DMS114 treated with DMSO at 0.1 percent for 48 hours (cell line): ENCODE results near the gene CHRND.

Experiments used
- DNase-seq: peaks from one replicate; lab custom pipeline; 2025; ENCODE audit not compliant: unreplicated experiment; lab: John Stamatoyannopoulos, UW

CHRND gene

DNA sequence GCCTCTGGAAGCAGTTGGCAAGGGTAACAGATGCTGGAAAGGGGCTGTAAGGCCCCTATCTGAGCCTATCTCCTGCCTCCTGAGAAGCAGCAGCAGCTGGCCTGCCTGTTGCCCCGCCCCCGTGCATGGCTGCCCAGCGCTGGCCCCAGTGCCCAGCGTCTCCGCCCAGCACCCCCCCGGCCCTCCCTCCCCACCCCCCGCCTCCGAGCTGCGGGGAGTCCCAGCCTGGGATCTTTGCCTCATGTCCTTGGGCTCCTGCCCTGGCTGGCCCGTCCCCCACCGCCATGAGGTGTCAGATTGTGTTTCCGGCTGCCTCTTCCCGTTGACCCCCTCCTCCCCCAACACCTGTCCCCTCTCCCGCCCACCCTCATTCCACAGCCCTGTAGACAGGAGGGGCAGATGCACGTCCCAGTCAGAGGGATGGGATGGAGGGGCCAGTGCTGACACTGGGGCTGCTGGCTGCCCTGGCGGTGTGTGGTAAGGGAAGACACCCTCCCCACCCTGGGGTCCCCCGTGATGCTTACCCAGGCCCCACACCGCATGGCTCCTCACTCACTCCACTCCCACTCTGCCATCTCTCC is at the start of gene CHRND:
CHRND (plus strand) TSS at position 370 of the 581 bp plus-strand sequence; CDS start at position 426, 56 bp downstream.
- DNase-seq = no peak

DNA sequence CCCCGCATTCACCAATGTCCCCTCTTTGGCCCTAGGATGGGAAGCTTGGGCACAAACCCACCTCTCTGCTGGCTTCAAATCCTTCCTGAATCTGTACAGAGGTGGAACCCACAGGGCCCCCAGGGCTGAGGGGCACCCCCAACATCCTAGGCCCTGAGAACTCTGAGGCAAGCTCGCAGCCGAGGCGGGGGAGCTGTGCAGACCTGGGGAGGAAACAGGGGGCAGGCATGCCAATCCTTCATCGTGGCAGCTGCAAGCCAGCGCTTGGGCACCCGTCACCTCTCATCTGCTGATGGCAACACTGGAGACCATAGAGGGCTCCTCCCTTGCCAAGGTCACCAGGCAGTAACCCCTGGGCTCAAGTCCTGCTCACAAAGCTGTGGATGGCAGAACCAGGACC is 49.2 kb upstream of the CHRND start:
- no peak for DNase-seq

DNA sequence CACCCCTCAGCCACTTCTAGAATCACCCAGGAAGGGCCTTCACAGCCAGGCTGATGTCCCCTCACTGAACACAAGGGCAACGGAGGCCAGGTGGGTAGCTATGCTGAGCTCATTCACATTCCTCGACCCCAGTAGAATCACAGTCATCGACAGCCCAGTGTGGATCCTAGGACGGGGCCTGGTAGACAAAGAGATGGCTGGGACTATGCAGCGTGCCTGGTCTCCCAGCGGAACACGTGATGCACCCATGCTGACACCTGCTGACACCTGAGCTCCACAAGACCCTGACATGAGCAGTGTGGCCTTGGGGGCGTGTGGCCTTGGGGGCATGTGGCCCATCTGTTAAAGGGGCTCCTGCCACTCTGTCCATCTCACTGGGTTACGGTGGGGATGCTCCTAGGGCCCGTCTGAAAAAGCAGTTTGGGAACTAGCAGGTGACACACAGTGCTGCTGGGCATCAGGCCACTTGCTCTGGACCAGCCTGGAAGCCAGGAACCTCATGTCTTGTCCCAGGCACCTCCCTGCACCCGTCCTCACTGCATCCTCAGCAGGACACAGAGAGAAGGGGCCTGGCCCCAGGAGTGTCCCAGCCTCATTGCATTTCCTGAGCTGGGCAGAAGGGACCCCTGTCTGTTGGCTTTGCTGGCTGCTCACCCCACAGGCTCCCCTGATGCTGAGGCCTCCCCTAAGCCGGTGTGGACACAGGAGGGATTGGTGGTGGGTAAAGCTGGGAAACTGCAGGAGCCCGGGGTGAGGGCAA is 48.0 kb upstream of the CHRND start:
- DNase-seq = no peak

DNA sequence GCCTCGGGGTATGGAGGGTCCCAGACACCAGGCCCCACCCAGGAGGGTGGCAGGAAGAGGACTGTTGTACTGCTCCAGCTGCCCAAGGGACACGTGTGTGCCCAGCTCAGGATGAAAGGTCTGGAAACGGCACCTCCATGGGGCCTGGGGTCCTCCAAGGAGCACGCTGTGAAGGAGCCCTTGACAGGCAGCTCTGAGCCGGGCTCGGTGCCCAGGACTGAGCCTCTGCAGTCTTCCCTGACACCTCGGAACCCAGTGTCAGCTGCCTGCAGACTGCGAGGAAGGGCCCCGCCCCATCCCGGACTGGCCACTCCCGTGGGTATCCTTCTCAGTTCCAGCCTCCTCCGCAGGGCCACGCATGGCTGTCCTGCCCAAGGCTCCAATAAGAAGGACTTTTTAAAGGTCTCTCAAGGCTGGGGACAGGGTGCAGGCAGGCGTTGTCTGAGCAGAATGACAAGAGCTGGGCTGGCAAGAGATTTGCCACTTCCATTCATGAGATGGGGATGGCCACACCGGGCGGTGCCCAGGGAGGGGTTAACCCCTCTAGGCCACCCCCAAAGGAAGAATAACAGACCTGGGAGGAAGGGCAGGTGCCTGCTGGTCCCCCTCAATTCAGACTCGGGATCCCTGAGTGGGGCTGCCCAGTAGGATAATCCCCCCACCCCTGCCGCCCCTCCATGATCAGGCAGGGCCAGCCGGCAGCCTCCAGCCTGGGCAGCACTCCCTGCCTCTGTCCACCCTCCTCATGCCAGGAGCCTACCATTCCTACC is 47.2 kb upstream of the CHRND start:
- no peak for DNase-seq

DNA sequence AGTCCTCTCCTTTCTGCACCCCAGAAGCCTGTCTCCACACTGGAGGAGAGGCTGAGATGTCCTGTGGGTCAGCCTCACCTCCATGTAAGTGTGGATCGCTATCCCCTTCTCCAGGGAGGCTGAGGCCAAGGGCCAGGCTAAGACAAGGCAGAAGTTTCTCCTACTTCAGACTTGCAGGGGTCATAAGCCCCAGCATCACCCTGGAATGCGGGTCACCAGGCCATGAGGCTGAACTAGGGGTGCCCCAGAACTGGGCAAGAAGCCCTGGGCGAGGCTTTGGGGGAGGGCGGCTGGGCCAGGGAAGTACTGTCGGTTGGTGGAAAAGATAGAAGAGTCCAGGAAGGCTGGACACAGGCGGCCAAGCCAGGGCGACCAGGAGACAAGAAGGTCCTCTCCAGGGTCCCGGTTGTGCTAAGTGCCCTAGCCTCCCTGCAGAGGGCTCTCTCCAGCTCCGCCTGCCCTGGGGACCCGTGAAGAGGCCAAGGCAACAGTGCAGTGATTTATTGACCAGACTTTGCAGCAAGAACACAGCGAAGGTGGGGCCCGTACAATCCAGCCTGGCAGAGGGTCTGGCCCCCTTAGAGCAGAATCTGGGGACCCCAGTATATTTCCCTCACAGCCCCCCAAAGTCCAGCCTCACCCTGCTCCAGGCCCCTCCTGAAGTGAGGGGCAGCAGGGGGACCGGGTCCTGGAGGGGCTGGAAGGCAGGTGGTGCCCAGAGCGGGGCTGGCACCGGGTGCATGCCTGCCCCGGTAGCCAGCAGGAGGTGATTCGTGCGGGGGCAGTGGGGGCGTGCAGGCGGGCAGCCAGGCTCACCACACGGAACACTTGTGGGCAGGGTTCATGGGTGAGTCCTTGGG is 46.4 kb upstream of the CHRND start:
- DNase-seq = no peak

DNA sequence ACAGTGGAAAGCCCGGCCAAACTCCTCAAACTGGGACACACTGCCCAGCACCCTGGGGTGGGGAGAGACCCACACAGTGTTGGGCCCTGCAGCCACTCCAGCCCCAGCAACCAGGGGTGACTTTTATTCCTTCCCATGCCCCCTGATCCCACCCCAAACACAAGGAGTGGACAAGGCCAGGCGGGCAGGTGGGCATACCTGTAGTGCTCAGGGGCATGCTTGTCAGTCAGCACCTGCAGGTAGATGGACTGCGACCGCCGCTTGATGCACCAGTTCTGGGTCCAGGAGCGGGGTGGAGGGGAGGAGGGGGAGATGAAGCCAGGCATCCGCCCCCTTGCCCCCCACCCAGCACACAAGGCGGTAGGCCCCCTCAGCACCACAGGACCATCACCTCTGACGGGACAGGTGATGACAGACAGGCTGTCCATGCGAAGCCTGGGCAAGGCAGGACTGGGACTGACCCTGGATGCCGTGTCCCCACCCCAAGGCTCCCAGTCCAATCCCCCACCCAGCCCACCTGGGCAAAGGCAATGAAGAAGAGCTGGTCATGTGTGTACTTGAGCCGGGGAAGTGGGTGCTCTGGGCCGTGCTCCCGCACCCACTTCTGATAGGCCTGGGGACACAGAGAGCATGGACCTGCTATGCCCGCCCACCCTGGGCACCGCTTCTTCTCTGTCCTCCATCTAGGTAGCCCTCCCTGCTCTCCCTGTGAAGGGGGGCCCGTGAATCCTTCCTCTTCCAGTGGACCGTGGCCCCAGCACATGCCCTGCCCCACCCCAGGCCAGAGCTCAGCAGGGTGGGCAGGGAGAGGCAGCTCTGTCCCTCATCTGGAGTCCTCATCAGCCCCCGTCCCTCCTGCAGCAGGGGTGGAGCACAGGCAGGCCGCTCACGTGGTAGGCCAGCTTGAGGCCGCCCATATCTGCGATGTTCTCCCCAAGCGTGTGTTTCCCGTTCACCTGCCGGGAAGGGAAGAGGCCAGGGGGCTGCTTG is 45.5 kb upstream of the CHRND start:
- no peak for DNase-seq

DNA sequence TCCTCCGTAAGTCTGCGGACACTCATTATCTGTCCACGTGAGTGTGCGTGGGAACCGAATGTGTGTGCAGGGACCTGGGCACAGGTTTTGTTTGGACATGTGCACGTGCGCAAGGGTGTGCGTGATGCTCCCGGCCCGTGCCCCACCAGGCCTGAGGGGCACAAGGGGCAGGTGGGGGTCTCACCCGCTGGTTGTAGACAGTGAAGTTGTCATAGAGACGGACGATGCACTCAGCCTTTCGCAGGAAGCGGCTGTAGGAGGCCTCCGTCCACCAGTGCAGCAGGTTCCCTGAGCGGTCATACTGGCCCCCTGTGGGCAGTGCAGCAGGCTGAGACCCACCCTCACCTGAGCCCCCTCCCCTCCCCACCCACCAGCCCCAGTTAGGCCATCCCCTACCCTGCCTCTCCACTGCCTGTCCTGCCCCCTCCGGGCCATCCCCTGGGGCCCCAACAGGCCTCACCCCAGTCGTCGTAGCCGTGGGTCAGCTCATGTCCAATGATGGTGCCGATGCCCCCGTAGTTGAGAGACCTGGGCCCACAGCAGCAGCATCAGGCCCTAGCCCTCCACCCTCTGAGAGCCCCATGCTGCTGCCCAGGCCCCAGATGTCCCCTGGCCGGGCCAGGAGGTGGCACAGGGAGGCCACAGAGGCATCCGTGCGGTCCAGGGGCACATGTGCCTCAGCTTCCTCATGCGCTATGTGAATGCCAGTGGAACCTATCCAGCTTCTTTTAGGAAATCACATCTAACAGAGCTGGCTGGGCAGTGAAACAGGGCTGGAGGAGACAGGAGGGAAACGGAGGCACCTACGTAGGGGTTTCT is 44.4 kb upstream of the CHRND start:
- no peak for DNase-seq

DNA sequence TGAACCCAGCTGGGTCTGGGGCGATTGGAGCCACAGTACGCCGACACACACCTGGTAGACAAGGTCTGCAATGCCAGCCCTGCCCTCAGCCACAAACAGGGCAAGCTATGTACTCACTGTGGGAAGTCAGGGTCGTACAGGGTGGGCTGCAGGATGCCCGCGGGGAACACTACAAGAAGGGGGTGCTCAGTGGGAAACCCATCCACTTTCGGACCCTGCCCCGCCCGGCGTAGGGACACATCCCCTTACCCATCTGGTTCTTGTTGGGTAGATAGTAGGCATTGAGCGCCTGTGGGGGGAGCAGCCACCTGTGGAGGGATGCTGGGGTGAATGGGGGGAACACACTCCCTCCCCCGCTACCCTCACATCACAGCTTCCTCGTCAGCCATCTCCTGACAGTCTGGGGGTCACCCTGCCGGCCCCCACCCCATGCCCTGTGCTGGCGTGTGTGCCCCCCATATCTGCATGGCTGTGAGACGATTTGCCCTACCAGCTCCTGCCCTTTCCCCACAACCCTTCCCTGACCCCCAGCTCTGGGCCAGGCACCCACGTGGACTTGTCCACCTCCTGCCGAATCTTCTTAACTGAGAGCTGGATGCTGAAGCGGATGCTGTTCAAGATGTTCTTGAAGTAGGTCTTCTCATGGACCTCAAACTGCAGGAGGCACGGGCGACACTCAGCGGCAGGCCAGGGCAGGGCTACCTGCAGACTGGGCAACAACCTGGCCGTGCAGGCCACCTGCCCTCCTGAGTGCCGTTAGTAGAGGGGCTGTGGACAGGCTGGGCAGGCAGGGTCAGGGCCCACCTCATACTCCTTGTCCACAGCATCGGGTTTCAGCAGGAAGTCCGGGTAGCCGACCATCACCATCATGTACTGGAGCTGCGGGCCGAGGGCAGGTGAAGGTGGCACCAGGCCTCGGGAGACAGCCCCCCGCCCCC is 43.4 kb upstream of the CHRND start:
- no peak for DNase-seq

DNA sequence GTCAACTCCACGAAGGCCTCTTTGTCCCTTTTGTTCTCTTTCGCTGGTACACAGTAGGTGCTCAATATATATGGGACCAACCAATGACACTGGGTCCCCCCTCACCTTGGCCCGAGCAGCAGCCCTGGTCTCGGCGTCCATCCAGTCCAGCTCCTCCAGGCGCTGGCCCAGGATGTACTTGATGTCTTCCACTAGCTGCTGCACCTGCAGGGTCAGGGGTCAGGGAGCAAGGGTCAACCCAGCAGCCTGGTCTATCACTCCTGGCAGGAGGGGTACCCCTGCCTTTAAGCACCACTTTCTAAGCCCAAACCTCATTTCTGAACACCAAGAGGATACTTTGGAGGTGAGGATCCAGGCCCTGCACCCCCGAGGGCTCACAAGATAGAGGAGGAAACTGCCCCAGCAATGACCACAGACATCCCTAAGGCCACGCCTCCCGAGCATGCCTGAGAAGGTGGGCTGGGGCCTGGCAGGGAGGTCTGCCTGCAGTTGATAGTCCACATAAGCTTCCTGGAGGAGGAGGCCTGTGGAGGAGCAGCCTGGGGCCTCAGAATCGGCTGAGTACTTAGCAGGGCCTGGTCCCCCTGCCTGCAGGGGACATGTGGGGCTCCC is 42.5 kb upstream of the CHRND start:
- no peak for DNase-seq

DNA sequence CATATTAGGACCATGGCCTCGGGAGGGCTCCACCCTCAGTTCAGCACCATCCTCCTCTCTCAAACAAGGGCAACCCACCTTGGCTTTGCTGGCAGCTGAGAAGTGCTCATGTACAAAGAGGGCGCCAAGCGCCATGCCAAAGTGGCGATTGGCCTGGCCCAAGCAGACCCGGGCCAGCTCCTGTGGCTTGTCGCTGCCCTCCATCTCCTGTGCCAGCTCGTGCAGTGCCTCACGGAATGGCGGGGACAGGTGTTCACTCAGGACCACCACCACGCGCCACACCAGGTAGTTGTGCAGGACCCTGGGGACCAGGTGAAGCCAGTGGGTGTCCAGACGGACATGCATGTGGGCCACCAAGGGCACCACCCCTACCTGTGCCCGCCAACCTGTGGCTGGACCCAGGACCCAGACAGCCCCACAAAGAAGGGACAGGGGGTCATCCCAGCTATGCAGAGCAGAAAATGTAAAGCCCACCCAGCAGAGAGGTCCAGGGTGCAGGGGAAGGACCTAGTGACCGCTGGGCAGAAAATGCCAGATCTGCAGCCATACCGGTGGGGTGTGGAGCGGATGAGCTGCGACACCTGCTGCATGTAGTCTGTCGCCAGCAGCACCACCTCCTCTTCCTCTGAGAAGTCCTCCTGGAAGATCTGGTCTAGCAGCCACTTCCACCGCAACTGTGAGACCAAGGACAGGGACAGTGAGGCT is 41.9 kb upstream of the CHRND start:
- no peak for DNase-seq

DNA sequence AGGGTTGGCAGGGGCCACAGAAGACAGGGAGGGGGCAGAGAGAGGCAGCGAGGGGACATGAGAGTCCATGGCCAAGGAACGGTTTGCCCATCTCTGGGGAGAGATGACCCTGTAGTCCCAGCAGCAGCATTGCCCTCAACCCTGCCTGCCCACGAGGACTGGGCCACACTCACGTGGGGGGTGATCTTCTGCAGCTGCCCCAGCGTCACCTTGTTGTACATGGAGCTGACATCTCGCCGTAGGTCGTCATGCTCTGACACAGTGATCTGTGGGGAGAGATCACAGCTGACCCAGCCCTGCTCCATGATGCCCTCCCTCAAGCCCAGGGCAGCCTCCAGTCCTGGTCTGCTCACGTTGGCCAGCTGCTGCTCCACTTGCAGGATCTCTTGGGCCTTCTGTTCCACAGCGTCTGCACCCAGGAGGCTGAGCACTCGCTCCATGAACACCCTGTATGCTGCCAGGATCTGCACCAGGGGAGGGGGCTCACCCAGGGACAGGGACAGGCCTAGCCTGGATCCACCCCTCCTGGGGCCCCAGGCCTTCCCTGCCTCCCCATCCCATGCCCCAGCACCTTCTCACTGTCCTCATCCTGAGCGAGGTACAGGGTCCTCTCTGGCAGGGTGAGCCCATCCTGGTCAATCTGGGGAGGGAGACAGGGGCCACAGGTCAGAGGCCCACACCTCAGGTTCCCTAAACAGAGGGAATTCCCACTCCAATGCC is 41.2 kb upstream of the CHRND start:
- DNase-seq = no peak

DNA sequence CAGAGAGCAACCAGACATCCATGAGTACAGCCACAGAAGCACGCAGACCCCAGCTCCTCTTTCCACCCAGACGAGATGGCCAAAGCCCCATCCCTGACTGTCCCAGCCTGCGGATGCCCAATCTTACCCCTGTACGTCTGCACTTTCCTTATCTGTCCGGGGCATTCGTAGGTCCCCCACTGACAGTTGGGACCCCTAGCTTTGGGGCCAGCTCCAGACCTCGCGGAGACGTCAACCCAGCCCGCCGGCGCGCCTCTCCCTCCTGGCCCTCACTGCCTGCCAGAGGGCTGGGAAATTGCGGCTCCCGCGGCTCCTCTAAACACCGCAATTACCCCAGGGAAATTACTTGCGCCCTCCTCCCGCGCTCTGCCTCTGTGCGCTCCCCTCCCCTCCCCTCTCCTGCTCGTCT is 40.6 kb upstream of the CHRND start:
- no peak for DNase-seq

DNA sequence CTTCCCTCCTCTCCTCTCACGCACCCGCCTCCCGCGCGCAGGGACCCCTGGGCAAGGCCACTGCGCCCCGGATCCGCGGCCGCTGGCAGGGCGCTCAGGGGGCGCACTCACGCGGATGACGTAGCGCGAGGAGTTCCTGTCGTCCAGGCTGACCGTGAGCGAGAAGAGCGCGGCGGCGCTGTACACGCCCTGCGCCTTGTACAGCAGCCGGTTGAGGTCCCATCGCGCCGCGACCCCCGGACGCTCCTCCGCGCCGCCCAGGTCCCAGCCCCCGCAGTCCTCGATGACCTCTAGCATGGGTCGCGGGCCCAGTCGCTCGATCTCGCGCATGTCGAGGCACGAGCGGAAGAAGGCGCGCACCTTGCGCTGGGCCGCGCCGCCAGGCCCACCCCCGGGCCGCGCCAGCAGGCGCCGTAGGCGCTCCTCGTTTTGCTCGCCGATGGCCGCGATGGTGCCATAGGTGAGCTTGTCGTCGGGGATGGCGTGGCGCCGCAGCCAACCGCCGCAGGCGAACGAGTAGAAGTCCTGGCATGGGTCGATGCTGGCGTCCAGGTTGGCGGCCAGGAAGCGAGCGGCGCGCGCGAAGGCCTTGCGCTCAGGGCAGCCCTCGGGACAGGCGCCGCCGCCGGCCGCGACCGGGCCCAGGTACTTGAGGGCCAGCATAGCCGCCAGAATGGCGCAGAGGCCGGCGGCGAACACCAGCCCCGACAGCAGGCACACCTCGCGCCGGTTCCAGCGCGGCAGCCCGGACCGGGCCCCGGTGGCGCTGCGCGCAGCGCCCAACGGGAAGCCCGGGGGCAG is 40.0 kb upstream of the CHRND start:
- no peak for DNase-seq

DNA sequence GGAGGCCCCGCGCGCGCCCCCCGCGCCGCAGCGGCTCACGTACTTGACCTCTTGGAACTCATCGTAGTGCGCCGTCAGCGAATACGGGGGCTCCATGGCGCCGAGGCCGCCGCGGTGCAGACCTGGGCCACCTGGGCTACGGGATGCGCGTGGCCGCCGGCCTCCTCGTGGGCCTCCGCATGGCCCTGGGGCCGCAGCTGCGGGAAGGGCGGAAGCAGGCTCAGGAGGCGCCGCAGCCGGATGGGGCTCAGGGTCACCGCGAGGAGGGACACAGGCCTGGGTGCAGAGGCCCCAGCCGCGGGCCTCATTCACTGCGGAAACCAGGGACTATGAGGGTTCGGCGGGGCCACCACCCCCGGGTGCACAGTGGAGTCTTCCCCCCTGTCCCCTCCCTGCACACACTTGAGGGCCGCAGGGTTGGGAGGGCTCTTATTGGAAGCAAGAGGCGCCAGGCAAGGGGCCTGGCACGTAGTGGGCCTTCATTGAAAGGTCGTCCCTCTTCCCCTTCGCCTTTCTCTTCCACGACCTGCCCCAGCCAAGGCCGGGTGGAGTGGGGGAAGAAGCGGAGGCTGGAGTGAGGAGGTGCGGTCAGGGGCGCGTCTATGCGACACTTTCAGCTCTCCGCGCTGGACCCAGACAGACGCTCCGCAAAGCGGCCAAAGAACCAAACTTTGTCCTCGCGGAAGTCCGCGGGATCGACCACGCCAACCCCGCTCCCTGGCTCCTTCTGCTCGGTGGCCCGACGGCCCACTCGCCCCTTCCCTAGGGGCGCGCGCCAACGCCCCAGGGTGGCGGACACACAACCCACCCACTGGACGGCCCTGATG is 39.2 kb upstream of the CHRND start:
- DNase-seq = no peak
